ENCODE data around the gene PARVB. TPM values are rescaled to one million over a fixed set of nuclear protein-coding genes. Genes with fewer than 3 reads are reported as not detected.

PARVB gene
- total and polyA plus RNA-seq, 9 of the 15 experiments (the other 6 are each of a cell fraction or from before 2014, with no cell fraction given), result 1.1 to 59.2 (median 29.2) TPM

GRCh38 chr22:44025171-44026065 is 1.3 kb downstream of the PARVB start (continued):
- no peak for TF ChIP-seq SIX5 (IDR thresholded peaks at IDR 0.05; ENCODE audit: borderline replicate concordance in 1 of 2, insufficient read depth in 1 of 2, low read depth in 1 of 2, low read length in 2 of 2)
- TF ChIP-seq EGR1 (conservative IDR thresholded peaks at IDR 0.05), result peak; percentile 82
- TF ChIP-seq TEAD4 (IDR thresholded peaks at IDR 0.05; ENCODE audit: low read length), result no peak
- TF ChIP-seq TEAD4 (CRISPR knock-in tag; IDR thresholded peaks at IDR 0.05; ENCODE audit: borderline replicate concordance), result no peak
- TF ChIP-seq NR3C1 (CRISPR knock-in tag; IDR thresholded peaks at IDR 0.05), result no peak
- TF ChIP-seq ZNF695 (CRISPR knock-in tag; IDR thresholded peaks at IDR 0.05), result no peak
- TF ChIP-seq MCM2 (IDR thresholded peaks at IDR 0.05; ENCODE audit: low read depth), result no peak
- no peak for TF ChIP-seq NFYB (IDR thresholded peaks at IDR 0.05; ENCODE audit: extremely low read depth, insufficient read length)
- TF ChIP-seq CREBBP (IDR thresholded peaks at IDR 0.05; ENCODE audit: low read depth, low read length), result no peak
- TF ChIP-seq ELF4 (CRISPR knock-in tag; IDR thresholded peaks at IDR 0.05), result no peak
- TF ChIP-seq PCBP1 (IDR thresholded peaks at IDR 0.05; ENCODE audit: low read depth, low read length, poor library complexity, severe bottlenecking), result no peak
- TF ChIP-seq ZNF398 (CRISPR knock-in tag; IDR thresholded peaks at IDR 0.05), result no peak
- no peak for TF ChIP-seq ZNF436 (CRISPR knock-in tag; IDR thresholded peaks at IDR 0.05)
- TF ChIP-seq MECOM (CRISPR knock-in tag; IDR thresholded peaks at IDR 0.05), result peak; percentile 57; the same call in 1 of the 2 replicates
- no peak for TF ChIP-seq RAD21 (CRISPR knock-in tag; conservative IDR thresholded peaks at IDR 0.05 in 1 of 2, IDR thresholded peaks at IDR 0.05 in 1 of 2)
- TF ChIP-seq PHF21A (IDR thresholded peaks at IDR 0.05; ENCODE audit: borderline replicate concordance, low read depth), result no peak
- no peak for TF ChIP-seq ZNF449 (CRISPR knock-in tag; IDR thresholded peaks at IDR 0.05)
- TF ChIP-seq BHLHE40 (IDR thresholded peaks at IDR 0.05; ENCODE audit: low read length), result no peak
- TF ChIP-seq CREB3L1 (IDR thresholded peaks at IDR 0.05; ENCODE audit: borderline replicate concordance, low read depth), result peak; percentile 67; the same call in 1 of the 2 replicates
- TF ChIP-seq PKNOX1 (IDR thresholded peaks at IDR 0.05), result peak; percentile 88
- TF ChIP-seq ZNF766 (CRISPR knock-in tag; conservative IDR thresholded peaks at IDR 0.05), result 0 out of 2 replicates have a peak, but pooled peaks have one; percentile 18
